Naive thymus-derived CD4-positive, alpha-beta T cell (primary cell): ENCODE data around the gene SP7. TPM values are rescaled to one million over a fixed set of nuclear protein-coding genes. Genes with fewer than 3 reads are reported as not detected.
A peak's percentile ranks its signal among the peaks of the same experiment; 100 is the strongest.
"Not testable (repeated sequence)": the region's sequence is repeated elsewhere in the genome, so short reads cannot be mapped to it uniquely, and the experiment has no call there.

Experiments used
- ATAC-seq: fragments of 150-1000 bp; cut with Tn5 transposase; 2 replicates; pipeline ENCODE4 v1.10.0; 2021; ENCODE audit warnings: mild to moderate bottlenecking, moderate library complexity
- CTCF ChIA-PET: fragments of 350-600 bp; sonication (Branson Sonifier 250); formaldehyde crosslinking; loops from one replicate; lab custom pipeline; 2021; ENCODE audit warnings: antibody characterized with exemption; lab: Charles Lee
- POLR2A ChIA-PET: fragments of 350-600 bp; sonication (Branson Sonifier 250); formaldehyde crosslinking; loops from one replicate; lab custom pipeline; 2021; ENCODE audit warnings: antibody characterized with exemption, inconsistent platforms; lab: Charles Lee
- DNase-seq, 9 donors: peaks; one replicate each; pipeline versions ENCODE4 v3.0.0 to v3.0.0-alpha.2; 2020 to 2022; ENCODE audit warnings: mixed read lengths in 1 of 9
- H3K27ac ChIP-seq: one replicate; pipeline ENCODE4 v1.7.0; 2013; ENCODE audit warnings: mild to moderate bottlenecking, low read depth, low read length, moderate library complexity
- H3K27me3 ChIP-seq, 2 donors: one replicate each; pipeline ENCODE4 v1.7.0; 2013; ENCODE audit warnings: low read length in 2 of 2, mild to moderate bottlenecking in 2 of 2, moderate library complexity in 2 of 2; ENCODE audit not compliant: control insufficient read depth in 2 of 2, insufficient read depth in 2 of 2
- H3K36me3 ChIP-seq, 3 experiments: 1 replicate in 2 of 3; 2 replicates in 1 of 3; pipeline ENCODE4 v1.7.0; 2013; ENCODE audit warnings: low read length in 3 of 3, mild to moderate bottlenecking in 3 of 3, moderate library complexity in 1 of 3; ENCODE audit not compliant: insufficient read depth in 3 of 3, control insufficient read depth in 2 of 3
- H3K4me1 ChIP-seq, 2 donors: one replicate each; pipeline ENCODE4 v1.7.0; 2013; ENCODE audit warnings: low read length in 2 of 2, mild to moderate bottlenecking in 2 of 2, moderate library complexity in 1 of 2; ENCODE audit not compliant: control insufficient read depth in 2 of 2, insufficient read depth in 2 of 2
- H3K4me3 ChIP-seq: 2 replicates; pipeline ENCODE4 v1.7.0; 2013; ENCODE audit warnings: mild to moderate bottlenecking, low read length
- H3K9me3 ChIP-seq, 3 experiments: 1 replicate in 2 of 3; 2 replicates in 1 of 3; pipeline ENCODE4 v1.7.0; 2013; ENCODE audit warnings: low read length in 3 of 3; ENCODE audit not compliant: control insufficient read depth in 2 of 3
- H3K27ac Mint-ChIP-seq, 9 donors: one replicate each; pipeline ENCODE4 v1.8.0; 2020 to 2022; ENCODE audit warnings: mixed read lengths in 9 of 9, mild to moderate bottlenecking in 8 of 9, moderate library complexity in 5 of 9, inconsistent platforms in 2 of 9
- H3K27me3 Mint-ChIP-seq, 5 donors: one replicate each; pipeline ENCODE4 v1.8.0; 2021 to 2022; ENCODE audit warnings: mixed read lengths in 5 of 5, mild to moderate bottlenecking in 1 of 5
- H3K36me3 Mint-ChIP-seq, 5 donors: one replicate each; pipeline ENCODE4 v1.8.0; 2020 to 2022; ENCODE audit warnings: mixed read lengths in 5 of 5, mild to moderate bottlenecking in 3 of 5, inconsistent platforms in 1 of 5
- H3K4me1 Mint-ChIP-seq, 7 donors: one replicate each; pipeline ENCODE4 v1.8.0; 2020 to 2022; ENCODE audit warnings: mixed read lengths in 7 of 7, mild to moderate bottlenecking in 3 of 7, inconsistent platforms in 1 of 7
- H3K4me3 Mint-ChIP-seq, 10 donors: one replicate each; pipeline ENCODE4 v1.8.0; 2020 to 2022; ENCODE audit warnings: mild to moderate bottlenecking in 10 of 10, mixed read lengths in 10 of 10, moderate library complexity in 6 of 10, inconsistent platforms in 2 of 10
- H3K9me3 Mint-ChIP-seq, 11 donors: one replicate each; pipeline ENCODE4 v1.8.0; 2020 to 2022; ENCODE audit warnings: mixed read lengths in 11 of 11, mild to moderate bottlenecking in 4 of 11, inconsistent platforms in 1 of 11, moderate library complexity in 1 of 11
- intact Hi-C, 2 donors: fragments of 100-400 bp; cut with micrococcal nuclease; formaldehyde crosslinking; loops; one replicate each; pipeline ENCODE4 v1.15.1; 2023
- polyA plus RNA-seq, 2 donors: library from polyadenylated mRNA; unstranded; fragments of 300-500 nt; fragmentation: Illumina TruSeq; gene quantifications; one replicate each; pipeline ENCODE4 v1.2.3, GENCODE V29; 2021
- total RNA-seq, 6 experiments: library from RNA in 5 of 6; stranded (reverse) in 5 of 6; gene quantifications; 1 replicate in 5 of 6; 2 replicates in 1 of 6; pipeline ENCODE4 v1.2.3 and lab custom pipeline; 2021 to 2026

SP7 gene
- total and polyA plus RNA-seq, 7 experiments from 2014 or later = 0.13 to 0.18 TPM; not detected in 5

GRCh38 chr12:53297106-53297505 is 39.0 kb downstream of the SP7 start:
- intact Hi-C loops = loop anchor here (5.0 kb wide), 2 partner anchors 245 to 380 kb away; partner anchors contain the start of genes ATP5MC2 (in 1 of the 2) and TNS2 (in 1 of the 2)
- H3K27ac Mint-ChIP-seq = peak overlapping the region in 6 of 9 donors; percentile 16 to 99 (median 96)
- Histone ChIP-seq H3K36me3 (peaks cover 0 to 27% (median 3%) of the 10 kb centered on the region in 3 experiments), H3K4me1 (peaks cover 28 to 33% of the 10 kb centered on the region in 2 donors), H3K27ac (peak overlapping the region; percentile 94)
- ChIA-PET CTCF (interaction anchor here (1.0 to 2.3 kb wide), 5 partner anchors 24 to 85 kb away, joined by 3 to 14 read pairs (median 4); partner anchors contain the start of genes AAAS and ESPL1), POLR2A (interaction anchor here (0.7 to 8.0 kb wide), 12 partner anchors 23 to 204 kb away, joined by 3 to 81 read pairs (median 10); partner anchors contain the start of genes AAAS, CSAD, ITGB7 and SP1)
- not testable (repeated sequence) for H3K4me3 ChIP-seq, H3K9me3 Mint-ChIP-seq, H3K27me3 ChIP-seq, DNase-seq, H3K27me3 Mint-ChIP-seq, H3K9me3 ChIP-seq, ATAC-seq
- peak overlapping the region; percentile 6 to 100 (median 84) for H3K4me3 Mint-ChIP-seq
- H3K36me3 Mint-ChIP-seq = peaks cover 0 to 22% (median 8%) of the 10 kb centered on the region in 5 donors
- peaks cover 40 to 80% (median 54%) of the 10 kb centered on the region in 7 donors for H3K4me1 Mint-ChIP-seq

- H3K27me3 Mint-ChIP-seq = no peaks in the 10 kb centered on the region
- H3K36me3 ChIP-seq = peaks cover 0 to 24% (median 3%) of the 10 kb centered on the region in 3 experiments
- H3K9me3 Mint-ChIP-seq = no peaks in the 10 kb centered on the region
- DNase-seq = peak in 1 of 9 donors; percentile 9
- CTCF ChIA-PET = interaction anchor here (0.6 to 2.4 kb wide), 11 partner anchors 10 to 1246 kb away, joined by 3 to 18 read pairs (median 3); partner anchors contain the start of genes AAAS, ATP5MC2 and ESPL1
- peak overlapping the region; percentile 96 to 99 (median 98) for H3K27ac Mint-ChIP-seq
- peak overlapping the region; percentile 94 for H3K27ac ChIP-seq
- H3K4me1 Mint-ChIP-seq = peaks cover 32 to 68% (median 43%) of the 10 kb centered on the region in 7 donors
- H3K4me3 Mint-ChIP-seq = peak overlapping the region; percentile 91 to 100 (median 98)
- H3K9me3 ChIP-seq = no peaks in the 10 kb centered on the region
- peaks cover 28 to 33% of the 10 kb centered on the region in 2 donors for H3K4me1 ChIP-seq
- ATAC-seq = no peak
- peaks cover 0 to 19% (median 8%) of the 10 kb centered on the region in 5 donors for H3K36me3 Mint-ChIP-seq
- no peaks in the 10 kb centered on the region for H3K27me3 ChIP-seq
- H3K4me3 ChIP-seq = peak overlapping the region; percentile 85
- intact Hi-C loops = loop anchor here (1.0 to 5.0 kb wide), 15 partner anchors 25 to 381 kb away; partner anchors contain the start of genes AAAS (in 2 of the 2), ATP5MC2 (in 2 of the 2), CSAD (in 2 of the 2) and EIF4B (in 2 of the 2)
- POLR2A ChIA-PET = interaction anchor here (0.6 to 8.0 kb wide), 30 partner anchors 12 to 289 kb away, joined by 3 to 81 read pairs (median 5); partner anchors contain the start of genes AAAS, CSAD, EIF4B and ITGB7
These were observed 40.3 kb downstream of the SP7 start for GRCh38 chr12:53295891-53296219.

DNA sequence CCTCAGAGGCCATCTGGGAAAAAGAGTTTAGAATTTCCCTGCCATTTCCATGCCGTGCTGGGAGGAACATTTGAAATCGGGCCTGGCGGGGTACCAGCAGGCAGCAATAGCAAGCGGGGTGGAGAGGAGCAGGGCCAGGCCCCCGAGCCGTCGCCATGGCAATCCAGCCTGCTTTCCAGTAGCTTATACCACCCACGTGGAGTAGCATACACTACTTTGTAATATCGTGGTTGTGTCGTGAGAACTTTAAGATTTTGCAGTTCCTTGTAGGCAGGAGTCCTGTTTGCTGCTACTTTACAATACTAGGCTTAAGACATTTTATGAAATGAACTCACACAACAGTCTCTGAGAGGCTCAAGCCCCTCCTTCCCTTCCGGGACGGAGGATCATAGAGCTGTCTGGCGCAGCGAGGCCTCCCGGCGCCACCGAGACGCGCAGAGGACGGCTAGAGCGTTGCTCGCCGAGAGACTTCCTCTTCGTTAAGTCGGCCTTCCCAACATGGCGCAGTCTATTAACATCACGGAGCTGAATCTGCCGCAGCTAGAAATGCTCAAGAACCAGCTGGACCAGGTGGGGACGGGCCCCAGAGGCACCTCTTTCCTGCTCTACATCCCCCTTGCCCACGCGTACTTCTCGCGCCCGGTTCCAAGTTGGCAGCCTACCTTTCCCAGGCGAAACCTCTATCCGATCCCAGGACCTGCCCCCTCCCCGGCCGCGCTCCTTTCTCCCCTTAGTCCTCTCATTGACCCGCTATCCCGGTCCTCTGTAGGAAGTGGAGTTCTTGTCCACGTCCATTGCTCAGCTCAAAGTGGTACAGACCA is 40.9 kb downstream of the SP7 start, which contains the start of gene PFDN5:
Gene PFDN5, plus strand, starts transcription at position 473 of the 821 bp plus-strand sequence. Its CDS starts 26 bp downstream, at position 499.
- POLR2A ChIA-PET = interaction anchor here (0.6 to 8.0 kb wide), 36 partner anchors 12 to 289 kb away, joined by 3 to 81 read pairs (median 4); partner anchors contain the start of genes AAAS, CSAD, EIF4B and ITGB7
- H3K9me3 Mint-ChIP-seq = no peaks in the 10 kb centered on the region

GRCh38 chr12:53292426-53292825 is 43.7 kb downstream of the SP7 start:
- Mint-ChIP-seq H3K27me3 (no peaks in the 10 kb centered on the region), H3K4me1 (peaks cover 21 to 40% (median 25%) of the 10 kb centered on the region in 7 donors), H3K4me3 (no peak overlapping the region), H3K27ac (no peak overlapping the region), H3K9me3 (no peaks in the 10 kb centered on the region), H3K36me3 (peaks cover 0 to 15% (median 2%) of the 10 kb centered on the region in 5 donors)
- H3K27me3 ChIP-seq = no peaks in the 10 kb centered on the region
- no peaks in the 10 kb centered on the region for H3K9me3 ChIP-seq
- DNase-seq = no peak
- peaks cover 0 to 5% (median 0%) of the 10 kb centered on the region in 3 experiments for H3K36me3 ChIP-seq
- intact Hi-C loops = no loop called here
- no peak for ATAC-seq
- no peak overlapping the region for H3K4me3 ChIP-seq
- peaks cover 15 to 20% of the 10 kb centered on the region in 2 donors for H3K4me1 ChIP-seq
- ChIA-PET CTCF (interaction anchor here (0.8 to 9.3 kb wide), 2 partner anchors 79 to 133 kb away, joined by 3 to 159 read pairs; partner anchors contain the start of gene ITGB7), POLR2A (interaction anchor here (0.9 to 1.0 kb wide), 2 partner anchors 32 to 155 kb away, joined by 3 to 4 read pairs; no protein-coding TSS in a partner anchor)
- H3K27ac ChIP-seq = no peak overlapping the region

More for the DNA sequence above, 40.9 kb downstream of the SP7 start, which contains the start of gene PFDN5:
- Histone ChIP-seq H3K9me3 (no peaks in the 10 kb centered on the region), H3K27me3 (no peaks in the 10 kb centered on the region), H3K36me3 (peaks cover 0 to 24% (median 3%) of the 10 kb centered on the region in 3 experiments), H3K4me1 (peaks cover 24 to 28% of the 10 kb centered on the region in 2 donors), H3K4me3 (peak within 1 kb of the TSS; percentile 85), H3K27ac (peak within 1 kb of the TSS; percentile 94)
- Mint-ChIP-seq H3K36me3 (peaks cover 0 to 15% (median 8%) of the 10 kb centered on the region in 5 donors), H3K27me3 (no peaks in the 10 kb centered on the region), H3K27ac (peak within 1 kb of the TSS; percentile 96 to 99 (median 98)), H3K4me1 (peaks cover 27 to 62% (median 37%) of the 10 kb centered on the region in 7 donors), H3K4me3 (peak within 1 kb of the TSS; percentile 91 to 100 (median 98))
- intact Hi-C loops = loop anchor here (1.0 to 5.0 kb wide), 15 partner anchors 26 to 382 kb away; partner anchors contain the start of genes AAAS (in 2 of the 2), ATP5MC2 (in 2 of the 2), CSAD (in 2 of the 2) and EIF4B (in 2 of the 2)
- peak; percentile 71 to 94 (median 88) for DNase-seq
- CTCF ChIA-PET = interaction anchor here (0.6 to 2.4 kb wide), 13 partner anchors 10 to 1247 kb away, joined by 3 to 18 read pairs (median 3); partner anchors contain the start of genes AAAS, ATP5MC2 and TARBP2
- ATAC-seq = peak; percentile 95

DNA sequence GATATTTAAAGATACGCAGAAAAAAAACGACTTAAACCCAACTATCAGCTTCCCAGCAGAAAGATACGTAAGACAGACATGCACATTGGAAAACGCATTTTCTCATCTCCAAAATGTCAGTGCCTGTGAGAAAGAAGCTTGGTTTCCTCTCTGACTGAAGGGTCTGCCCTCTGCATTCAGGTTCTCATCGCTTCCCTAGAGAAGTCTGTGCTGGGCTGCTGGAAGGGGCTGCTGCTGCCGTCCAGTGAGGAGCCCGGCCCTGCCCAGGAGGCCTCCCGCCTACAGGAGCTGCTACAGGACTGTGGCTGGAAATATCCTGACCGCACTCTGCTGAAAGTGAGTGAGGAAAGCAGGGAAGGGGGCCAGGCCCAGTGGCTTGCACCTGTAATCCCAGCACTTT is 45.5 kb downstream of the SP7 start:
- H3K4me3 Mint-ChIP-seq = no peak overlapping the region
- no peak for DNase-seq
- H3K9me3 ChIP-seq = no peaks in the 10 kb centered on the region
- ChIA-PET POLR2A (interaction anchor here (1.7 kb wide), 1 partner anchor 76 kb away, joined by 5 read pairs; no protein-coding TSS in a partner anchor), CTCF (interaction anchor here (0.7 to 9.3 kb wide), 4 partner anchors 9 to 131 kb away, joined by 3 to 159 read pairs (median 4); partner anchors contain the start of gene ITGB7)
- H3K36me3 Mint-ChIP-seq = peaks cover 0 to 13% (median 0%) of the 10 kb centered on the region in 5 donors
- no peak overlapping the region for H3K27ac Mint-ChIP-seq
- intact Hi-C loops = no loop called here
- H3K36me3 ChIP-seq = peaks cover 0 to 3% (median 0%) of the 10 kb centered on the region in 3 experiments
- ATAC-seq = no peak
- no peaks in the 10 kb centered on the region for H3K27me3 ChIP-seq
- H3K4me1 ChIP-seq = peaks cover 6 to 7% of the 10 kb centered on the region in 2 donors
- H3K27me3 Mint-ChIP-seq = no peaks in the 10 kb centered on the region
- peaks cover 10 to 23% (median 14%) of the 10 kb centered on the region in 7 donors for H3K4me1 Mint-ChIP-seq
- no peak overlapping the region for H3K4me3 ChIP-seq
- H3K9me3 Mint-ChIP-seq = no peaks in the 10 kb centered on the region
- H3K27ac ChIP-seq = no peak overlapping the region
